Right ventricle myocardium inferior (tissue), 1 donor: ENCODE measurements around the gene GSPT1. TPM values are rescaled to one million over a fixed set of nuclear protein-coding genes. Genes with fewer than 3 reads are reported as not detected.
A peak's percentile ranks its signal among the peaks of the same experiment; 100 is the strongest.

ENCODE experiments used
- ATAC-seq: fragments of 200-7000 bp; cut with Tn5 transposase; one replicate; pipeline ENCODE4 v1.9.1; 2020; ENCODE audit warnings: mild to moderate bottlenecking, moderate library complexity
- DNase-seq: peaks from one replicate; pipeline ENCODE4 v3.0.0; 2021; ENCODE audit errors: missing footprints
- intact Hi-C: fragments of 100-400 bp; cut with DNase I; formaldehyde crosslinking; loops from one replicate; pipeline ENCODE4 v1.11.0; 2022
- total RNA-seq: library from RNA; stranded (reverse); fragmentation: NEBNext Ultra II Directional; extraction: Animal tissue kit (Norgen Biotek cat#: 25700); gene quantifications from one replicate; pipeline ENCODE4 v1.2.1, GENCODE V29; 2021
- donor health status: DM: no; HTN: yes; CAD: no; lungs with severe emphysema.

GSPT1 gene
- total RNA-seq, 1 donor from 2014 or later, result 91.4 TPM

DNA sequence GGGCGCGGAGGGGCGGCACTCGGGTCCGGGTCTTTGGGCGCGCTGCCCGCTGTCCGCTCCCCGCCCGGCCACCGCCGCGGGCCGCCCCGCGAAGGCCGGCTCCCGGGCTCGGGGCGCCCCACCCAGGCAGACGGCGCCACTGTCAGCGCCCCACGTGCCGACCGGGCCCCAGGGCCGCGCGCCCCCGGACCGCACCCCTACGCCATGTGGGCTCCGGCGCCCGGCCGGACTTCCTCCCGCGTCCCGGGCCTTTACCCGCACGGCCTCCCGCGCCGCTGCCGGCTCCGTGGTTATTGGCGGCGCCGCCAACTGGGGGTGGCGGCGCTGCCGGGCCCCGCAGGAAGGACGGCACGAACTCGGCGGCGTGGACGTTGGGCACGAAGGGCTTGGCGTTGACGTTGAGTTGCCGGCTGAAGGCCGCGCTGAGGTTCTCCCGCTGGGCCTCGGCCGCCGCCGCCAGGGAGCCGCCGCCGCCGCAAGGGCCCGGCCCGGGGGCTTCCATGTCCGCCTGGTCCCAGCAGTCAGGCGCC is 577 bp downstream of the GSPT1 start:
- DNase-seq (peak; percentile 82), ATAC-seq (peak; percentile 1)
- intact Hi-C loops, result loop anchor here (5.0 kb wide), 1 partner anchor 63 kb away; the partner anchor contains the start of gene RSL1D1

DNA sequence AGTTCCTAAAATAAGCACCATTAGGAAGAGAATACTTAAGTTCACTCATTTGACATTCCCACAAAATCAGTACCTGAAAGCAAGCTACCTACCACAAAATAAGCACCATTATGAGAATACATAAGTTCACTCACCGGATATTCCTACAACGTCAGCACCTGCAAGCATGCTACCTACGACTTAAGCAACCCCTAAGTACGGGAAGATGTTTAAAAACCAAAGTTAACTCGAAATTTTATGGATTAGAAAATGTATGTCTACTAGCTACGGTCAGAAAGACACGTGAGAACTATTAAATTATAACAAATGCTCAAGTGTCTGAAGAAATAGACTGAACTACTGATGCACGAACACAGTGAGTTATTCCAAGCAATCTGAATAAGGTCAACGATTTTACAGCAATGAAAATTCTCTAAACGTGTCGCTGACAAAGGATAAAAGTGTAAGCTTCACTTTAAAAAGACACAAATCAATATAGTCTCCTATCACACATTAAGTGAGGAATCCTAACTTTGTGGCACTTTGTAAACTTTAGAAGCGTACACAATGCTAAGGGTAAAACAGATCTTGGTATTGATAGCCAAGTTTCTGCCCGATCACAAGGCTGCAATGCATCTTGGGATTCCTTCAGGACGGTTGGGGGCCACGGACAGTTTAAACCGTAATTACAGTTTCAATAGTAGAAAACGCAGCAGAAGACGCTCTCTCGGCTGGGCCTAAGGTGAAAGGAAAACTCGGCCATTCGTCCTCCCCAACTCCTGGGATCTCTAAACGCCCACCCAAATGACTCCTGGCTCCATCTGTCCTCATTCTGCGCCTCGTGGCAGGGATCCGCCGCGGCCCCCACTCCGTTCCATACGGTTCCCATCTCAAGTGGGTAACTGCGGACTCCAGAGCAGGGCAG is 1.3 kb downstream of the GSPT1 start:
- DNase-seq (no peak), ATAC-seq (no peak)
- intact Hi-C loops, result loop anchor here (5.0 kb wide), 1 partner anchor 62 kb away; the partner anchor contains the start of gene RSL1D1

DNA sequence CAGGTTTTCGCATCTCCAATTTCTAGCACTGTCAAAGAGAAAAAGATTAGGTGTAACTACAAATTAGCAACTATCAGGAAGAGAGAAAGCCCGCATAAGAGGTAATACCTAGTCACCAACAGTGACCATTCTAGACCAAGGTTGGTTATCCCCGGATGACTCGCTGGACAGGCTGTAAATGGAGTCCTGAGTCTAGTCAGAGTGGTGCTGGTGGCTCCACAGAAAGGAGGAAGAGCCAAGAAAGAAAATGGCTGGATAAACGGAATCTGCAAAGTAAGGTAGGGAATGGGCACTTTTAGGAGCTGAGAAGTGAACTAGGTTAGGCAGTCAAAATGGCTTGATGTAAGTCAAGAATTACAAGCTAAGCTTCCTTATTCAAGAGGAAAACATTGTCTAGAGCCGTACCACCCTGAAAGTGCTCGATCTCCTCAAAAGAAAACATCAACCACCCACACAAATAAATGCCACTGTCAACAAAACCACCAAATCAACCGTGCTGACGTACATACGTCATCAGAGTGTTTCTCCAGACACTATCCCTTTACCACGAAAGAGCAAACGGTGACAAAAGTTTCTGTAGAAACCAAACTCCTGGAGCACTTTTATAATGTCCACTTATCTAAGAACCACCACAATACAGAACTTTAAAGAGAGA is 2.2 kb downstream of the GSPT1 start:
- ATAC-seq (no peak), DNase-seq (no peak)
- intact Hi-C loops, result no loop called here

DNA sequence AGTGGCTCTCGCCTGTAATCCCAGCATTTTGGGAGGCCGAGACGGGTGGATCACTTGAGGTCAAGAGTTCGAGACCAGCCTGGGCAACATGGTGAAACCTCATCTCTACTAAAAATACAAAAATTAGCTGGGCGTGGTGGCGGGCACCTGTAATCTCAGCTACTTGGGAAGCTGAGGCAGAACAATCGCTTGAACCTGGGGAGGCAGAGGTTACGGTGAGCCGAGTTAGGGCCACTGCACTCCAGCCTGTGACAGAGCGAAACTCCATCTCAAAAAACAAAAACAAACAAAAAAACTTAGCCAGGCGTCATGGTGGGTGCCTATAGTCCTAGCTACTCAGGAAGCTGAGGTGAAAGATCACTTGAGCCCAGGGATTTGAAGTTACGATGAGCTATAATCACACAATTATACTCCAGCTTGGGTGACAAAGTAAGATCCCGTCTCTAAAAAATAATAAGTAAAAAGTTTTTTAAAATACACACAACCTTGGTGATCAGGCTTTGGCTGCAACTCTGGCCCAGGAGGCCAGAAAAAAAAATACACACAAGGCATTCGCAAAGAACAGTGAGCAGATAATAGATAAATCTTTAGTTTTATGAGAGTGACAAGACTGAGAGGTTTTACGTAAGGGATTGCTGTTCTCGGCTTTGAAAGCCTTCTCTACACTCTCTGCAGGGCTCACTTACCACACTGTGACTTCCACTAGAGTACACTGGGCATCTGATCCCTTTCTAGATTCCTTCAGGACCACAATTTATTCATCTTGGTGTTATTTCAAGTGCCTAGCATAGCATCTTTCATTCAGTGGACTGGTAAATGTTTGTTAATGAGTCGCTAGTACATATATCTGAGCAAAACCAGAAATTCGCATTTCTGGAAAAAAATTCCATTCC is 5.9 kb downstream of the GSPT1 start:
- intact Hi-C loops, result loop anchor here (5.0 kb wide), 1 partner anchor 38 kb away; no protein-coding TSS in a partner anchor
- no peak for DNase-seq
- no peak for ATAC-seq

DNA sequence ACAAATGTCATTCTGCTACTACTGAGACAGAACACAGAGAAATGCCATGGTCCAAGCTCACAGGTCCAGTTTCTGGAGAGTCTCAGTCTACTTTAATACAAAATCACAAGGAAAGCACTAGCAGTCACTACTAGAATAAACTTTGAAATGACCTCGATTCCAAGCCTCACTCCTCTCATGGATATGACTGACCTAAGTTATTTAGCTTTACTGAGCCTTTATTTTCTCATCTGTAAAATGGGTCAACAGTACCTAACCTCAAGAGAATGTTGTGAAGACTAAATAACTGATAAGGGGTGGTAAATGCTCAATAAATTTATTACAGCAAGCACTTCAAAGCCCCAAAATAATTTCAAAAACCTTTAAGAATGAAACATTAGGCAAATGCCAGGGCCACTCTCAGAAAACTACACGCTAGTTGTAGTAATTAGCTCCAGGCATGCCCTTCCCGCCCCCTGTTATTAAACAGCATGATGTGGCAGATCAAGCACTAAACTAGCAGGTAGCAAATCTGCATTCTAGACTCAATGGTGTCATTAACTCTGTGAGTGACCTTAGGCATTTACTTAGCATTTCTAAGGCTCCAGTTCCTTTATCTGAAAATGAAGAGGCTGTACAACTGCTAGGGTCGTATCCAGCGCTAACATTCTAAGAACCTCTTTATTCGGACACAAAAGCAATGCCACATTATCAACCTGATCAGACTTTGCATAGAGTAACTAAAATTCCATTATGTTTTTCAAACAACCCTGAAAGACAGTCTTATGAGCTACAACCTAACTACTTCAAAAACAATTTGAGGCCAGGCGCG is 8.4 kb downstream of the GSPT1 start:
- intact Hi-C loops, result loop anchor here (5.0 kb wide), 1 partner anchor 35 kb away; no protein-coding TSS in a partner anchor
- ATAC-seq (no peak), DNase-seq (no peak)

DNA sequence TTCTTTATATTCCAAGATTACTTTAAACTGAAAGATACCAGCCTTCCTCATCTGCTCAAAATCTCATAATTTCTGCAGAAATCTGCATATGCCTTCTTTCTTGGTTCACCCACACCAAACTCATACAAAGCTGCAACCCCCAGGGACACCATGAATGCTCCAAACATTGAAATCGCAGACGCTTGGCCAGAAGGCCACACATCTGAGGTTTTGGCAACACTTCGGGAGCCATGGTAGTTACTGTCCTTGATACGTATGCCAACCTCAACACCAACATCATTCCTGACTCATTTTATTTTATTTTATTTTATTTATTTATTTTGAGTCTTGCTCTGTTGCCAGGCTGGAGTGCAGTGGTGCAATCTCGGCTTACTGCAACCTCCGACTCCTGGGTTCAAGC is 11.8 kb downstream of the GSPT1 start:
- DNase-seq (no peak), ATAC-seq (no peak)
- intact Hi-C loops, result no loop called here

DNA sequence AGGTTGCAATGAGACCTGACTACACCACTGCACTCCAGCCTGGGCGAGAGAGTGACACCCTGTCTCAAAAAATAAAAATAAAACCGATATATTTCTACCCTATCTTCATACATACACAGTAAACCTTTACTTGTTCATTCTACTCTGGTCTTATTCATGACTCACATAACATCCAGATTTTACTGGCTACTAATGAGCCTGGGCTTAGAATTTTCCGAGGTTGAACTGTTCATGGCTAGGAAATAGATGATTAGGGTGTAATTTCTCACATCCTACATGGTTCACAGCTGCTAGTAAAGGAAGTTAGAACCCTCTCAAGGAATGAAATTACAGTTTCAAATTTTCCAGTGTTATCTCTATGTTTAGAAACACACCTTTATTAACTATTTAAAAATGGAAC is 14.7 kb downstream of the GSPT1 start:
- ATAC-seq, result no peak
- no peak for DNase-seq
- intact Hi-C loops, result no loop called here

DNA sequence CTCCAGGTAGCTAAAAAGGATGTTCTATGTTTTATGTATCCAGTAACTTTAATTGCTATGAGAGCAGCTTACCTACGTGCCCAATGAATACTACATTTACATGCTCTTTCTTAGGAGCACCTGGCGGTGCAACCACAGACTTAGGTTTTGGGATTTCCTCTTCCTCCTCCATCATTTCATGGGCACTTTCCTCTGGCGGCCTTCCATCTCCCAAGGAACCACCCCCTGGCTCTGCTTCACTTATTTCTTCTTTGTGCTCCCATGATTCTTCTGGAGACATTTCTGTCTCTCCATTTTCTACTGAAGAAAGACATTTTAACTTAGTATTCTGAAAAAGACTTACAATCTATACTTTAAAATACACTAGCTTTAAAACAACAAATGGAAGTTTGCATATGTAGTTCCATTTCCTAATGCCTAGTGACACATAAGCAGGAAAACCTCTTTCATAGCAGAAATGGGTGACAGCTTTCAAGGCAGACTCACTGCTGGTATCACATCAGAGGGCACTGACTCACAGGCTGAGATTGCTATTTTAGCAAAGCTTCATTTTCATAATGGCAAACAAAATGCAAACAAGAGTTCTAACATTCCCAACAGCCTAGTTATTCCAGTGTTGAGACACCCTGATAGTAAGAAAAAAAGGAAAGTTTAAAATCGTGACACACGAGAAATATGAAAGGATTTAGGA is 19.1 kb downstream of the GSPT1 start:
- ATAC-seq (no peak), DNase-seq (no peak)
- intact Hi-C loops, result no loop called here

DNA sequence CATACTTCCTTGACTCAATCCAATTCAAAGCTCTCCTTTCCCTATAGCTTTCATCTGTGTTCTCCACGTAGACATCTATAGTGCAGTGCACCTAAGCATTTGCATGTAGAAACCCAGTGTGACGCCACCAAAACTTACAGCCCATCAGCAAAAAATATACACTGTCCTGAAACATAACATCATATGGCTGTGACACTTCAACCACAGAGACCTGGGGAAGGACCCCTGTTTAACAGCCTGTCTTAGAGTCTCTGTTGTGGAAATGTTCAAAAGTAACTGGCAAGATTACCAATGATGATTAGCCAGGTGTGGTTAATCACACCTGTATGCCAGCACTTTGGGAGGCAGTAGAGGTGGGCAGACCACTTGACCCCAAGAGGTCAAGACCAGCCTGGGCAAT is 22.2 kb downstream of the GSPT1 start:
- ATAC-seq, result no peak
- intact Hi-C loops, result no loop called here

DNA sequence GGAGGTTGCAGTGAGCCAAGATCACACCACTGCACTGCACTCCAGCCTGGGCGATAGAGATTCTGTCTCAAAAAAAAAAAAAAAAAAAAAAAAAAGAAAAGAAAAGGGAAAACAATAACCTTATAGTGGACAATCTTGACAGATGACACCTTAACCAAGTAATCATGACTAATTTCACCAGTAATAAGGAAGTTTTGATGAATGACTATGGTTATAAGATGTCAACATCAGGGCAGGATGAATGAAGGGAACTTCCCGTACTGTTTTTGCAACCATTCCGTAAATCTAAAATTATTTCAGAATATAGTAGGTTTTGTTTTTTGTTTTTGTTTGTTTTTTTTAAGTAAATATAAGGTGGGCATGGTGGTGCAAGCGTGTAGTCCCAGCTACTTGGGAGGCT is 23.0 kb downstream of the GSPT1 start:
- ATAC-seq (no peak), DNase-seq (no peak)
- intact Hi-C loops, result no loop called here

More for the DNA sequence above, 22.2 kb downstream of the GSPT1 start:
- DNase-seq, result no peak

DNA sequence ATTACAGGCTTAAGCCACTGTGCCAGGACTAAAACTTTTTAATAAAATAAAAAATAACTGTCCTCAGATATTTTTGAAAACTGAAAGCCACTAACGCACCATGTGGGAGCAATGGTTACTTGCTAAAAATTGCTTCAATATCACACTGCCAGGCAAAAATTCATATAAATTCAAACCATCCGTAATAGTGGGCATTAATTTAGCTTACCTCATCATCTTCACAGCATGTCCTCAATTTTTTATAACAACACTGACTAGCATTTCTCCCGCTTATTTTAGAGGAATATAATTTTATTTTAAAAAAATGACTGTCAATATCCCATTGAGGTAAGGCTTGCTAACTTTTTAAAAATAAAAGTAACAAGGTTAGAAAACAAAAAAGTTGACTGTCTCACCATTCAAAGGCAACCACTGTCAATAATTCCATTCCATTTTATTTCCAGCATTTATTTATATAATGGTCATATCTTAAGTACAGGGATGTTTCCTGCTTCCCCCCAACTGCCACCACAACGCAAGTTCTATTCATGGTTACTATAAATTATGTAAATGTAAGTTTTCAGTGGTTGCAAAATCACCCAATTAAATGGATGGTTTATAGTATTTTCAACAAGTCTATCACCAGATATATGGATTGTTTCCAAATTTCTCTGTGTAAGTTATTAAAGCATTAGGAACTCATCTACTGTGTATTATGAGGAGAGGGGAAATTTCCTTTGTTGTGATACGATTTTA is 25.4 kb downstream of the GSPT1 start:
- DNase-seq (no peak), ATAC-seq (no peak)
- intact Hi-C loops, result no loop called here

DNA sequence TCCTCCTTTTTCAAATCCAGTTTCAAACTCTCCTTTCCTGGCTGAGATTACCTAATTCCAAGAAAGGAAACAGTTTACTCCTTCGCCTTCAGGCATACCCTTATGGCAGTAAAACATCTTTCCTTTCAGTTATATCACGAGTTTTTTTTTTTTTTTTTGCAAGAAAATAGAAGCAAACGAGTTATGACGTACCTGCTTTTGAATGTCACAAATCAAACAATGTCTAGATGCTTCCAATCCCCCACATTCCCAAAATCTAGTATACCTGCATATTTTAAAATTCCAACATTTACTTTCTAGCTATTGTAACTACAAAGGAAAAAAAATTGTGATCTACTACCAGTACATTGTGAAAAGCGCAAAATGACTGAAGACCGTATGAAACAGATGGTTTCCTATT is 28.9 kb downstream of the GSPT1 start:
- DNase-seq, result no peak
- no peak for ATAC-seq
- intact Hi-C loops, result no loop called here

DNA sequence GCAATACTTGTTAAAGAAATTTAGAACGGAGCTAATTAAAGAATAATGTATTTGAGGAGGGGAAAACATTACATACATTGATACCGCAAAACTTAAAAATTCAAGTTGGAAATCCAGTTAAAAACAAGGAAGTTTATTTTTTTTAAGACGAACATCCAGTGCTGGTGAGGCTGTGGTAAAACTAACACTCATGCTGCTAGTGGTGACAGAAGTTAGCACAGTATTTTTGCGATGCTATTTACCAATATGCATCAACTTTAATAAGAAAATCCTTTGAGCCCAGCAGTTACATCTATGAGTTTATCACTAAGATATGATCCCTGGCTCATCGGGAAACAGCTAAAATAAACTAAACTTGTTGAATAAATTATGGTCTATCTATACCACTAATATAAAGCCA is 31.7 kb downstream of the GSPT1 start:
- intact Hi-C loops, result no loop called here
- DNase-seq (no peak), ATAC-seq (no peak)

DNA sequence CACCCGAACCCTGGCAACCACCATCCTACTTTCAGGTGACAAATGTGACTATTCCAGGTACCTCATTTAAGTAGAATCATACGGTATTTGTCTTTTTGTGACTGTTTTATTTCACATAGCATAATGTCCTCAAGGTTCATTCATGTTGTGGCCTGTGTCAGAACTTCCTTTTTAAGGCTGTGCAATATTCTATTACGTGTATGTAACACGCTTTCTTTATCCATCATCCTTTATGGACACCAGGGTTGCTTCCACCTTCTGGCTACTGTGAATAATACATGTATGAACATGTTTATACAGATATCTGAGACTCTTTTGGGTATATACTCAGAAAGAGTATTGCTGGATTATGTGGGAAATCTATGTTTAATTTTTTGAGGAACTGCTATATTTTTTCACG is 35.7 kb downstream of the GSPT1 start:
- intact Hi-C loops, result no loop called here
- ATAC-seq, result no peak

DNA sequence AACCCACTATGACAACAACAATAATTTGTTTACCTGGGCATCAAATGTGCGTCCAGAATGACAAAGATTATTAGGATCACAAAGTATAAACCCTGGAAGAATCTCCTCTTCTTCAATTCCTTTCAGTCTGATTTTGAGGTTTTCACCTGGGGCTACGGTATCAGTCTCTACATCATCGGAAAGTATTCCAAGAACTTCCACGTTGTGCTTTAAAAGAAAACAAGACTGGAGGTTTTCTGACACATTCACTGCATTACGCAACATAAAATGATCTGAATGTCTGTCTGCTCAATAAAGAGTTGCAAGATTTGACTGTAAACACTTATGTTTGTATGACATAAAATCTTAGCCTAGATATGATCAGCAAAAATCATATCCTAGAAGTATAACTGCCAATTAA is 38.4 kb downstream of the GSPT1 start:
- ATAC-seq, result no peak
- intact Hi-C loops, result no loop called here

More for the DNA sequence above, 35.7 kb downstream of the GSPT1 start:
- no peak for DNase-seq

DNA sequence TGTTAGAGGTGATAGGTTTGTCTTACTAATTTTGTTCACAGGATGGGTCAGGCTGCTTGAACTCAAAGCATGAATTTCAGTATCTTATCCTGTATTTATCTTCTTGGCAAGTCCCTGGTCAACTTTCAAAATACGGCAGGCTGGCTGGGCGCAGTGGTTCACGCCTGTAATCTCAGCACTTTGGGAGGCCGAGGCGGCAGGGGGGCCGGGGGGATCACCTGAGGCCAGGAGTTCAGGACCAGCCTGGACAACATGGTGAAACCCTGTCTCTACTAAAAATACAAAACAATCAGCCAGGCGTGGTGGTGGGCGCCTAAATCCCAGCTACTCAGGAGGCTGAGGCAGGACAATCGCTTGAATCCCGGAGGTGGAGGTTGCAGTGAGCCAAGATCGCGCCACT is 39.5 kb downstream of the GSPT1 start:
- ATAC-seq (no peak), DNase-seq (no peak)
- intact Hi-C loops, result no loop called here

More for the DNA sequence above, 38.4 kb downstream of the GSPT1 start:
- no peak for DNase-seq

DNA sequence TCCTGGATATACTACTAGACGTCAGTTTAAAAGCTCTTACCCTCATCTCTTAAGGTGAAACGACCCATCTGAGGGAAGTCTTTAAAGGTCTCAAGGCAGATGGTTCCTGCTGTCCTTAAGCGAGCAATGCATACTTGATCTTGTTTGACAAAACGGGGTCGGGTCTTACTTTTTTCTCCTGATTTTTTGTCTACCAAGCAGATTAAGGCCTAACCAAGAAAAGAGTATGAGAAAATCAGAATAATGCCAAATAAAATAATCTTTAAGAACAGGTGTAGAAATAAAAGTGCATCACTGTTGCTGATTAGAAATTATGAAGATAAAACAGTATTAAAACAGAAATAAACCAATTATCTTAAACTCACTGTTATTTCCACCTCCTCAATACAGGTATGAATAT is 40.0 kb downstream of the GSPT1 start:
- intact Hi-C loops, result no loop called here
- no peak for ATAC-seq
- no peak for DNase-seq
